HEK293 (cell line): ENCODE measurements around the gene HILPDA.
A peak's percentile ranks its signal among the peaks of the same experiment; 100 is the strongest.

Experiments
- CTCF ChIA-PET: fragments of 350-600 bp; formaldehyde crosslinking; extraction: SDS; loops from one replicate; lab custom pipeline; 2021; ENCODE audit warnings: antibody characterized with exemption; lab: Yijun Ruan, JAX
- POLR2A ChIA-PET: fragments of 300-600 bp; formaldehyde crosslinking; extraction: SDS; loops from one replicate; lab custom pipeline; 2020; ENCODE audit warnings: antibody characterized with exemption, inconsistent platforms; lab: Yijun Ruan, JAX
- H3K27ac ChIP-seq: fragments of 200-500 bp; sonication (Bioruptor generic); 2 replicates; pipeline ENCODE4 v1.5.1; 2014; ENCODE audit warnings: low read depth, low read length, control low read depth, inconsistent platforms; ENCODE audit errors: extremely low read depth
- H3K36me3 ChIP-seq, 2 experiments: fragments of 200-500 bp in 1 of 2; sonication (Bioruptor generic) in 1 of 2; 1 replicate in 1 of 2; 2 replicates in 1 of 2; pipeline ENCODE4 v1.5.1; 2014 to 2017; ENCODE audit warnings: inconsistent platforms in 2 of 2, low read length in 2 of 2; ENCODE audit not compliant: control insufficient read depth in 2 of 2, insufficient read depth in 1 of 2
- H3K4me1 ChIP-seq: fragments of 200-500 bp; sonication (Bioruptor generic); 2 replicates; pipeline ENCODE4 v1.5.1; 2014; ENCODE audit warnings: mild to moderate bottlenecking, low read length, inconsistent platforms; ENCODE audit not compliant: control insufficient read depth, insufficient read depth
- H3K4me3 ChIP-seq: 2 replicates; pipeline ENCODE4 v1.5.1; 2011; ENCODE audit warnings: low read depth, mild to moderate bottlenecking, control low read depth, low read length, moderate library complexity
- H3K9me3 ChIP-seq: fragments of 200-500 bp; sonication (Bioruptor generic); 2 replicates; pipeline ENCODE4 v1.5.1; 2014; ENCODE audit warnings: low read depth, low read length, inconsistent platforms; ENCODE audit not compliant: control insufficient read depth, insufficient read depth
- ELK4 ChIP-seq: IDR thresholded peaks from 2 replicates; pipeline ENCODE4 v1.6.1; 2011; ENCODE audit warnings: mild to moderate bottlenecking, low read depth, low read length, borderline replicate concordance
- KLF7 ChIP-seq: fragments of 450-650 bp; formaldehyde crosslinking; IDR thresholded peaks from 2 replicates; pipeline ENCODE4 v1.5.1; 2016; ENCODE audit warnings: missing biosample characterization, missing genetic modification characterization, borderline replicate concordance
- PRDM1 ChIP-seq: fragments of 450-650 bp; formaldehyde crosslinking; IDR thresholded peaks from 2 replicates; pipeline ENCODE4; 2016; ENCODE audit warnings: missing biosample characterization, missing genetic modification characterization
- TRIM28 ChIP-seq: IDR thresholded peaks from 2 replicates; pipeline ENCODE4 v1.6.1; 2011; ENCODE audit warnings: low read length, control low read depth, borderline replicate concordance
- ZNF112 ChIP-seq: fragments of 450-650 bp; formaldehyde crosslinking; IDR thresholded peaks from 2 replicates; pipeline ENCODE4 v1.5.0; 2017; ENCODE audit warnings: missing biosample characterization, missing genetic modification characterization
- ZNF146 ChIP-seq: fragments of 450-650 bp; formaldehyde crosslinking; IDR thresholded peaks from 2 replicates; pipeline ENCODE4 v1.5.1; 2016; ENCODE audit warnings: missing biosample characterization, missing genetic modification characterization
- ZNF155 ChIP-seq: fragments of 450-650 bp; formaldehyde crosslinking; IDR thresholded peaks from 2 replicates; pipeline ENCODE4 v1.5.1; 2016; ENCODE audit warnings: missing biosample characterization, missing genetic modification characterization
- ZNF157 ChIP-seq: fragments of 450-650 bp; formaldehyde crosslinking; IDR thresholded peaks from 2 replicates; pipeline ENCODE4 v1.5.1; 2016; ENCODE audit warnings: missing biosample characterization, missing genetic modification characterization
- ZNF169 ChIP-seq: fragments of 450-650 bp; formaldehyde crosslinking; IDR thresholded peaks from 2 replicates; pipeline ENCODE4 v1.5.1; 2016; ENCODE audit warnings: missing biosample characterization, missing genetic modification characterization
- ZNF26 ChIP-seq: fragments of 450-650 bp; formaldehyde crosslinking; IDR thresholded peaks from 2 replicates; pipeline ENCODE4 v1.5.1; 2016; ENCODE audit warnings: missing biosample characterization, missing genetic modification characterization
- ZNF366 ChIP-seq: fragments of 450-650 bp; formaldehyde crosslinking; conservative IDR thresholded peaks from 2 replicates; pipeline ENCODE4 v1.5.1; 2016; ENCODE audit warnings: missing biosample characterization, missing genetic modification characterization
- ZNF501 ChIP-seq: fragments of 450-650 bp; formaldehyde crosslinking; IDR thresholded peaks from 2 replicates; pipeline ENCODE4 v1.5.1; 2016; ENCODE audit warnings: missing biosample characterization, missing genetic modification characterization
- ZNF513 ChIP-seq: fragments of 450-650 bp; IDR thresholded peaks from 2 replicates; pipeline ENCODE4 v1.5.1; 2018; ENCODE audit warnings: missing biosample characterization, missing genetic modification characterization
- ZNF521 ChIP-seq: fragments of 450-650 bp; formaldehyde crosslinking; IDR thresholded peaks from 2 replicates; pipeline ENCODE4 v1.5.1; 2017; ENCODE audit warnings: missing biosample characterization, mild to moderate bottlenecking, missing genetic modification characterization
- ZNF585B ChIP-seq: fragments of 450-650 bp; formaldehyde crosslinking; IDR thresholded peaks from 2 replicates; pipeline ENCODE4 v1.5.1; 2016; ENCODE audit warnings: missing biosample characterization, missing genetic modification characterization
- ZNF624 ChIP-seq: fragments of 450-650 bp; formaldehyde crosslinking; IDR thresholded peaks from 2 replicates; pipeline ENCODE4 v1.5.1; 2017; ENCODE audit warnings: missing biosample characterization, missing genetic modification characterization
- ZNF658 ChIP-seq: fragments of 450-650 bp; formaldehyde crosslinking; IDR thresholded peaks from 2 replicates; pipeline ENCODE4; 2016; ENCODE audit warnings: missing biosample characterization, missing genetic modification characterization
- ZNF76 ChIP-seq: fragments of 450-650 bp; formaldehyde crosslinking; IDR thresholded peaks from 2 replicates; pipeline ENCODE4; 2016; ENCODE audit warnings: low read depth, missing biosample characterization, missing genetic modification characterization, borderline replicate concordance

HILPDA gene

GRCh38 chr7:128450913-128451312 lies 4.8 kb upstream of the HILPDA start:
- no peak overlapping the region for H3K27ac ChIP-seq
- CTCF ChIA-PET, result interaction anchor here (0.7 to 3.8 kb wide), 2 partner anchors 23 to 25 kb away, joined by 3 to 18 read pairs; no protein-coding TSS in a partner anchor
- TF ChIP-seq ZNF146 (tag by site-specific recombination) (peak; percentile 89; the same call in 1 of the 2 replicates), ZNF157 (tag by site-specific recombination) (no peak)
- no peak overlapping the region for H3K4me3 ChIP-seq
- POLR2A ChIA-PET, result no interaction called here
- H3K4me1 ChIP-seq, result peaks cover 10% of the 10 kb centered on the region; the same call in 1 of the 2 replicates
- no peaks in the 10 kb centered on the region for H3K36me3 ChIP-seq
- no peaks in the 10 kb centered on the region for H3K9me3 ChIP-seq

- TF ChIP-seq ZNF501 (tag by site-specific recombination) (no peak), ZNF585B (tag by site-specific recombination) (no peak), ZNF169 (tag by site-specific recombination) (no peak), ZNF366 (peak; percentile 80), ELK4 (no peak), ZNF26 (tag by site-specific recombination) (no peak), KLF7 (no peak), ZNF112 (tag by site-specific recombination) (no peak), PRDM1 (tag by site-specific recombination) (peak; percentile 97)
- Histone ChIP-seq H3K36me3 (peaks cover 0 to 7% of the 10 kb centered on the region in 2 experiments; a peak in 2 of 3 replicates), H3K4me1 (peaks cover 10% of the 10 kb centered on the region; the same call in 1 of the 2 replicates), H3K27ac (no peak overlapping the region), H3K9me3 (no peaks in the 10 kb centered on the region), H3K4me3 (no peak overlapping the region)
- ChIA-PET CTCF (interaction anchor here (1.2 to 3.8 kb wide), 2 partner anchors 25 to 105 kb away, joined by 3 to 18 read pairs; no protein-coding TSS in a partner anchor), POLR2A (no interaction called here)
Measured at GRCh38 chr7:128452552-128452951, 3.1 kb upstream of the HILPDA start.

GRCh38 chr7:128453836-128454804 lies 1.6 kb upstream of the HILPDA start:
- TF ChIP-seq ZNF155 (tag by site-specific recombination) (no peak), TRIM28 (0 out of 2 replicates have a peak, but pooled peaks have one; percentile 20), ZNF624 (no peak), ZNF521 (tag by site-specific recombination) (no peak), ZNF658 (tag by site-specific recombination) (no peak), ZNF513 (no peak), ZNF76 (tag by site-specific recombination) (0 out of 2 replicates have a peak, but pooled peaks have one; percentile 18)
- no peak overlapping the region for H3K27ac ChIP-seq
- no peak overlapping the region for H3K4me3 ChIP-seq
- POLR2A ChIA-PET, result interaction anchor here (0.6 kb wide), 1 partner anchor 1516 kb away, joined by 3 read pairs; no protein-coding TSS in a partner anchor
- CTCF ChIA-PET, result interaction anchor here (0.7 to 3.8 kb wide), 5 partner anchors 21 to 429 kb away, joined by 3 to 18 read pairs (median 5); no protein-coding TSS in a partner anchor
- peaks cover 0 to 11% of the 10 kb centered on the region in 2 experiments; a peak in 2 of 3 replicates for H3K36me3 ChIP-seq
- H3K9me3 ChIP-seq, result no peaks in the 10 kb centered on the region
- peaks cover 14% of the 10 kb centered on the region for H3K4me1 ChIP-seq
